Mammary epithelial cell (primary cell): ENCODE measurements around the gene PCDHGC4.

Experiments
- EZH2 ChIP-seq: IDR thresholded peaks from 2 replicates; pipeline ENCODE4 v1.6.1; 2012; ENCODE audit warnings: low read length, inconsistent platforms, borderline replicate concordance
- TF ChIP-seq, protein P1 (sequence below), 2 donors: IDR thresholded peaks in 1 of 2; conservative IDR thresholded peaks in 1 of 2; 2 replicates each; pipeline ENCODE4 v1.5.1; 2011 to 2012; ENCODE audit warnings: inconsistent platforms in 2 of 2, low read length in 2 of 2, mild to moderate bottlenecking in 2 of 2, control low read depth in 1 of 2, low read depth in 1 of 2; ENCODE audit not compliant: insufficient read depth in 1 of 2; ENCODE audit errors: extremely low read depth in 1 of 2

DNA sequence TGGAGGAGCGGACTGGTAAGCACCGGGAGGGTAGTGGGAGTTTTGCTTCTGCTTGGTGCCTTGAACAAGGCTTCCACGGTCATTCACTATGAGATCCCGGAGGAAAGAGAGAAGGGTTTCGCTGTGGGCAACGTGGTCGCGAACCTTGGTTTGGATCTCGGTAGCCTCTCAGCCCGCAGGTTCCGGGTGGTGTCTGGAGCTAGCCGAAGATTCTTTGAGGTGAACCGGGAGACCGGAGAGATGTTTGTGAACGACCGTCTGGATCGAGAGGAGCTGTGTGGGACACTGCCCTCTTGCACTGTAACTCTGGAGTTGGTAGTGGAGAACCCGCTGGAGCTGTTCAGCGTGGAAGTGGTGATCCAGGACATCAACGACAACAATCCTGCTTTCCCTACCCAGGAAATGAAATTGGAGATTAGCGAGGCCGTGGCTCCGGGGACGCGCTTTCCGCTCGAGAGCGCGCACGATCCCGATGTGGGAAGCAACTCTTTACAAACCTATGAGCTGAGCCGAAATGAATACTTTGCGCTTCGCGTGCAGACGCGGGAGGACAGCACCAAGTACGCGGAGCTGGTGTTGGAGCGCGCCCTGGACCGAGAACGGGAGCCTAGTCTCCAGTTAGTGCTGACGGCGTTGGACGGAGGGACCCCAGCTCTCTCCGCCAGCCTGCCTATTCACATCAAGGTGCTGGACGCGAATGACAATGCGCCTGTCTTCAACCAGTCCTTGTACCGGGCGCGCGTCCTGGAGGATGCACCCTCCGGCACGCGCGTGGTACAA, 8.5 kb upstream of the PCDHGC4 start:
- TF ChIP-seq, protein P1, sequence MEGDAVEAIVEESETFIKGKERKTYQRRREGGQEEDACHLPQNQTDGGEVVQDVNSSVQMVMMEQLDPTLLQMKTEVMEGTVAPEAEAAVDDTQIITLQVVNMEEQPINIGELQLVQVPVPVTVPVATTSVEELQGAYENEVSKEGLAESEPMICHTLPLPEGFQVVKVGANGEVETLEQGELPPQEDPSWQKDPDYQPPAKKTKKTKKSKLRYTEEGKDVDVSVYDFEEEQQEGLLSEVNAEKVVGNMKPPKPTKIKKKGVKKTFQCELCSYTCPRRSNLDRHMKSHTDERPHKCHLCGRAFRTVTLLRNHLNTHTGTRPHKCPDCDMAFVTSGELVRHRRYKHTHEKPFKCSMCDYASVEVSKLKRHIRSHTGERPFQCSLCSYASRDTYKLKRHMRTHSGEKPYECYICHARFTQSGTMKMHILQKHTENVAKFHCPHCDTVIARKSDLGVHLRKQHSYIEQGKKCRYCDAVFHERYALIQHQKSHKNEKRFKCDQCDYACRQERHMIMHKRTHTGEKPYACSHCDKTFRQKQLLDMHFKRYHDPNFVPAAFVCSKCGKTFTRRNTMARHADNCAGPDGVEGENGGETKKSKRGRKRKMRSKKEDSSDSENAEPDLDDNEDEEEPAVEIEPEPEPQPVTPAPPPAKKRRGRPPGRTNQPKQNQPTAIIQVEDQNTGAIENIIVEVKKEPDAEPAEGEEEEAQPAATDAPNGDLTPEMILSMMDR (conservative IDR thresholded peaks at IDR 0.05 in 1 of 2, IDR thresholded peaks at IDR 0.05 in 1 of 2; ENCODE audit: extremely low read depth in 1 of 2, insufficient read depth in 1 of 2, low read depth in 1 of 2, low read length in 2 of 2), result no peak
- no peak for TF ChIP-seq EZH2
